ES-I3 (cell line): ENCODE results near the gene VSTM2B.

Source experiments
- H3K36me3 ChIP-seq: 2 replicates; pipeline ENCODE4 v1.6.1; 2013; ENCODE audit warnings: mild to moderate bottlenecking, low read length, control low read depth, moderate library complexity; ENCODE audit not compliant: insufficient read depth
- H3K4me1 ChIP-seq: 2 replicates; pipeline ENCODE4 v1.6.1; 2013; ENCODE audit warnings: mild to moderate bottlenecking, control low read depth, low read length; ENCODE audit not compliant: insufficient read depth
- H3K9ac ChIP-seq: 2 replicates; pipeline ENCODE4 v1.6.1; 2013; ENCODE audit warnings: low read depth, mild to moderate bottlenecking, low read length, moderate library complexity
- H3K9me3 ChIP-seq: 2 replicates; pipeline ENCODE4 v1.6.1; 2013; ENCODE audit warnings: mild to moderate bottlenecking, low read length, moderate library complexity; ENCODE audit not compliant: control insufficient read depth, insufficient read depth

The VSTM2B gene

DNA sequence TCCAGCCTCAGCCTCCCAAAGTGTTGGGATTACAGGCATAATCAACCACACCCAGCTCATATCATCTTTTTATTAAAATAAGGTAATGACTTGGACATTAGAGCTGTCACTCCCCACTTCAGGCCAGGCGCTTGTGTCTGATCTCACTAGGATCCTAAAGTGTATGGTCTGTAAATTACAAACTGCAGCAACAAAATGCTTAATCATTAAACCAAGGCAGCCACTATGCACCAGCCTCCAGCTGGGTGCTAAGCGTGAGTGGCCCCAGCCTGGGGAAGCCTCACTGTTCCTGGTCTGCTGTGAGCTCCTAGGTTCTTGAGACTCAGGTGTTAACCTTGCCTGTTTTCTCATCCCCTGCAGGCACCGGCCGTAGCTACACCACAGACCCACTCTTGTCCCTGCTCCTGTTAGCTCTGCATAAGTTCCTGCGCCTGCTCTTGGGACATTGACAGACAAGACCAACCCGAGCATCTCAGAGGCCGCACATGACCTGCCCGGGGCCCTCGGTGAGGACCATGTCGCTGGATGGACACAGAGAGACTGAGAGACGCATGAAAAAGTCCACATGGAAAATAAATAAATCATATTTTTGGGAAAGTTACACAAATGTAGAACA, 37.8 kb downstream of the VSTM2B start:
- Histone ChIP-seq H3K4me1 (no peaks in the 10 kb centered on the region), H3K9me3 (0 out of 2 replicates have a peak, but pooled peaks cover 2% of the 10 kb centered on the region), H3K36me3 (no peaks in the 10 kb centered on the region), H3K9ac (no peak overlapping the region)

DNA sequence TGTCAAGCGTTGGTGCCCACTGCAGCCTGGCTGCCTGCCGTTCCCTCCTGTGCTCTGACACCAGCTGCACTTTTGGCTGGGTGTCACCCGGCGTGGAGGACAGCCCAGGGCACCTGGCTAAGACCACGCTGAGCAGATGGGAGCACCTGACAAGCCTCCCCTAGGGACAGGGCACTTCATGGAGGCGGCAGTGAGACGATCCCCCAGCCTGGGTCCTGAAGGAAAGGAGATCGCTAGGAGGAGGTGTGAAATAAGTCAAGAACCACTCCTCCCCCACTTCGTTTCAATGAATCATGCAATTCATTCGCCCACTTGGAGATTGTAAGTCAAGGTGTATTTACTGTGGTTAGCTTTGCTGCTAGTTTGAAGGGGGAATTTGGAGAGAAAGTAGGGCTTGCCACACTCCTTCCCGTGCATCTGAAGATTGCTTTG, 38.8 kb downstream of the VSTM2B start:
- no peaks in the 10 kb centered on the region for H3K4me1 ChIP-seq

GRCh38 chr19:29565171-29565570, 39.4 kb downstream of the VSTM2B start:
- H3K9me3 ChIP-seq = no peaks in the 10 kb centered on the region
- no peaks in the 10 kb centered on the region for H3K4me1 ChIP-seq
- no peaks in the 10 kb centered on the region for H3K36me3 ChIP-seq
- no peak overlapping the region for H3K9ac ChIP-seq

More for the DNA sequence above, 38.8 kb downstream of the VSTM2B start:
- Histone ChIP-seq H3K9ac (no peak overlapping the region), H3K9me3 (0 out of 2 replicates have a peak, but pooled peaks cover 2% of the 10 kb centered on the region), H3K36me3 (no peaks in the 10 kb centered on the region)

GRCh38 chr19:29566496-29567054, 40.8 kb downstream of the VSTM2B start:
- H3K9ac ChIP-seq = no peak overlapping the region
- H3K9me3 ChIP-seq = no peaks in the 10 kb centered on the region
- H3K4me1 ChIP-seq = no peaks in the 10 kb centered on the region
- H3K36me3 ChIP-seq = no peaks in the 10 kb centered on the region

- Histone ChIP-seq H3K36me3 (no peaks in the 10 kb centered on the region), H3K9me3 (no peaks in the 10 kb centered on the region)
Measured at GRCh38 chr19:29567366-29567915, 41.6 kb downstream of the VSTM2B start.

DNA sequence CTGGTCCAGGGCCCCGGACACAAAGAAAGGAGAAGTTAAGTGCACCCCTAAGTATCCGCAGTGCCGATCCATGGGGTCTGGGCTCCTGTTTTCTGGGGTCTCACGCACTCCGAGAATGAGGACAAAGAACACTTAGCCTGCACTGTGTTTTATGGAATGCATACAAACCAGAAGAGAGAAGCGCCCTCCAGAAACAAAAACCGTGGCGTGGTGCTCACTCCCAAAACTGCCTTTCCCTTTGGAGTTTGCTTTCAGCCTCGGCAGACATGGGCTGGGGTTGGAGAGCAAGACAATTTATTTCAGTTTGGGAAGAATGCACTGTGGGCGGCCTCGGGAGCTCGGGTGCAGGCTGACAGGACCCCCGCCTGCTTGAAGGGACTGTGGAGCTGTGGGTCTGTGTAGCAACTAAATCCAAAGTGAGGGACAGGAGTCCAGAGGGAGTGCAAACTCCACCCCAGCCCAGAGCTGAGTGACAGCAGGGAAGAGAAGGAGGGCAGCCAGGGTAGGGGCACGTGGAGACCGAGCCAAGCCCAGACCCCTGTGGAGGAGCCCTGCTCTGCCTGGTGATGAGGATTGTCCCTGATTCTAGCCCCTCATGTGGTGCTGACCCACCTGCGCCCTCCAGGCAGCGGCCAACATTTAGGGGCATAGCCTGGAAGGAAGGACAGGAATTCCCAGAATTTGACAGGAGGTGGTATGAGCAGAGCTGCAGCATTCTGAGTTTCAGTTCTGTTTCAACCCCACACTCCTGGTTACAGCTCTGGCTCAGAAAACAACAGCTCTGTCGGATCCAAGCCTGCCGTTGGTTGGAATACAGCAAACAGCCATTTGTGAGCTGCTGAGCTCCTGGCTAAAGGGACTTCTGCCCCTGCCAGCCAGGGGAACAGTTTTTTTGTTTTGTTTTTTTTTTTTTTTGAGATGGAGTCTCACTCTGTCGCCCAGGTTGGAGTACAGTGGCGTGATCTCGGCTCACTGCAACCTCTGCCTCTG, 42.5 kb downstream of the VSTM2B start:
- no peaks in the 10 kb centered on the region for H3K9me3 ChIP-seq
- no peak overlapping the region for H3K9ac ChIP-seq
- H3K36me3 ChIP-seq = no peaks in the 10 kb centered on the region
- no peaks in the 10 kb centered on the region for H3K4me1 ChIP-seq

More at GRCh38 chr19:29567366-29567915, 41.6 kb downstream of the VSTM2B start:
- Histone ChIP-seq H3K4me1 (no peaks in the 10 kb centered on the region), H3K9ac (no peak overlapping the region)

DNA sequence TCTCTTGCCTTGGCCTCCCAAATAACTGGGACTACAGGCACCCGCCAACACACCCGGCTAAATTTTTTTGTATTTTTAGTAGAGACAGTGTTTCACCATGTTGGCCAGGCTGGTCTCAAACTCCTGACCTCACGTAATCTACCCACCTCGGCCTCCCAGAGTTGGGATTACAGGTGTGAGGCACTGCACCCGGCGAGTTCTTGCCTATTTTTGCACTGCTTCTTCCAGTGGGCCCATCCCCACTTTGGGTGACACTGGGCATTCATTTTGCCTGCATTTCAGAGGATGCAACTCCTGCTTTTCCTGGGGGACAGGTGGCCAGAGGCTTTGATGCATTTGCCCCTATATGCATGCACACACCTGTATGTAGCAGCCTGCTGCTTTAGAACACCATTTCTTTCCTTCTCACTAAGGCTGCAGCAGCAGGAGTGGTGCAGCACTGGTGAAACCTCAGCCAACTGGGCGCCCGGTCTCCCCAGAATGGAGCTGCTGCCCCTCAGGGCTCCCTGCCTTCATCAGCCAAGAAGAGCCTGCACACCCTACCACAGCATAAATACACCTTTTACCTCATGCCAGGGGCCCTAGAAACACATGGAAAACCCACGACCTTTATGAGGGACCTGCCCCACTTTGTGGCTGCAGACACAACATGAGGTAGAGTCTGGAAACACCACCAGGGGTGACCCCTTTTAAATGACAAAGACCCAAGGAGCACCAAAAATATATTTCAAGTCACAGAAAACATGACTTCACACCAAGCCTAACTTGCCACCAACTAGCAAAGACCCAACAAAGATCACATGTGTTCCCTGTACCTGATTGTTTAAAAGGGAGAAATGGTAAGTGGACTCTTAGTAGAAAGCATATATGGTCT, 43.5 kb downstream of the VSTM2B start:
- H3K4me1 ChIP-seq = no peaks in the 10 kb centered on the region
- no peak overlapping the region for H3K9ac ChIP-seq

GRCh38 chr19:29571181-29571580, 45.4 kb downstream of the VSTM2B start:
- H3K9me3 ChIP-seq = no peaks in the 10 kb centered on the region

More for the DNA sequence above, 43.5 kb downstream of the VSTM2B start:
- Histone ChIP-seq H3K9me3 (no peaks in the 10 kb centered on the region), H3K36me3 (no peaks in the 10 kb centered on the region)

GRCh38 chr19:29573486-29573885, 47.7 kb downstream of the VSTM2B start:
- Histone ChIP-seq H3K9ac (no peak overlapping the region), H3K36me3 (no peaks in the 10 kb centered on the region), H3K4me1 (peaks cover 8% of the 10 kb centered on the region; the same call in 1 of the 2 replicates), H3K9me3 (no peaks in the 10 kb centered on the region)

More at GRCh38 chr19:29571181-29571580, 45.4 kb downstream of the VSTM2B start:
- Histone ChIP-seq H3K9ac (no peak overlapping the region), H3K36me3 (no peaks in the 10 kb centered on the region), H3K4me1 (no peaks in the 10 kb centered on the region)

- Histone ChIP-seq H3K9me3 (no peaks in the 10 kb centered on the region), H3K9ac (no peak overlapping the region), H3K36me3 (no peaks in the 10 kb centered on the region), H3K4me1 (peaks cover 8% of the 10 kb centered on the region; the same call in 1 of the 2 replicates)
Measured at GRCh38 chr19:29574510-29574909, 48.7 kb downstream of the VSTM2B start.

- Histone ChIP-seq H3K9me3 (no peaks in the 10 kb centered on the region), H3K36me3 (no peaks in the 10 kb centered on the region), H3K4me1 (peaks cover 8% of the 10 kb centered on the region; the same call in 1 of the 2 replicates), H3K9ac (no peak overlapping the region)
Measured at GRCh38 chr19:29576046-29576606, 50.3 kb downstream of the VSTM2B start.

GRCh38 chr19:29576761-29577648, 51.2 kb downstream of the VSTM2B start:
- Histone ChIP-seq H3K9ac (no peak overlapping the region), H3K36me3 (no peaks in the 10 kb centered on the region), H3K4me1 (peaks cover 8% of the 10 kb centered on the region; the same call in 1 of the 2 replicates), H3K9me3 (no peaks in the 10 kb centered on the region)
